Stimulated activated CD8-positive, alpha-beta memory T cell treated with anti-CD3 and anti-CD28 coated beads, Interleukin-4, amount 100 ng/mL, for 24 hours (primary cell): Measurements from ENCODE around the gene RIN1.
"Not testable (repeated sequence)": the region's sequence is repeated elsewhere in the genome, so short reads cannot be mapped to it uniquely, and the experiment has no call there.

Source experiments
- DNase-seq: peaks from one replicate; pipeline ENCODE4 v3.0.0-alpha.2; 2020; ENCODE audit warnings: low read depth

The RIN1 gene

DNA sequence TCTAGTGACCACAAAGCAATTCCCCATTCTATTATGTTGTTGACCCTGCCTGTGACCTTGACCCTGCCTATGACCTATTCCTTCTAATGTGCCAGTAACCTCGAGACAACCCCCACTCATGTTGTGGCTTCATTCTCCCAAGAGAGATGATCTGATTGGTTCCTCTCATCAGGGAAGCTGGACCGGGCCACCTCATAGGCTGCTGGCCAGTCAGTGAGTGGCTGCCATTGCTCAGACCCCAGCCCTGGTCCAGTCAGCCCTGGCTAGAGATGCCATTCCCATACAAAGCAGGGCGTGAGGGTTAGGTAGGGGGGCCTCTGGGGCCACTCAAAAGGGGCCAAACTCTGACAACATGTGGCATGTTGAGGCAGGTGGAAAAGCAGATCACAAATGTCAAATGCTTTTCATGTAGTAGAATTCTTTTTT lies 23.4 kb upstream of the RIN1 start:
- no peak for DNase-seq

DNA sequence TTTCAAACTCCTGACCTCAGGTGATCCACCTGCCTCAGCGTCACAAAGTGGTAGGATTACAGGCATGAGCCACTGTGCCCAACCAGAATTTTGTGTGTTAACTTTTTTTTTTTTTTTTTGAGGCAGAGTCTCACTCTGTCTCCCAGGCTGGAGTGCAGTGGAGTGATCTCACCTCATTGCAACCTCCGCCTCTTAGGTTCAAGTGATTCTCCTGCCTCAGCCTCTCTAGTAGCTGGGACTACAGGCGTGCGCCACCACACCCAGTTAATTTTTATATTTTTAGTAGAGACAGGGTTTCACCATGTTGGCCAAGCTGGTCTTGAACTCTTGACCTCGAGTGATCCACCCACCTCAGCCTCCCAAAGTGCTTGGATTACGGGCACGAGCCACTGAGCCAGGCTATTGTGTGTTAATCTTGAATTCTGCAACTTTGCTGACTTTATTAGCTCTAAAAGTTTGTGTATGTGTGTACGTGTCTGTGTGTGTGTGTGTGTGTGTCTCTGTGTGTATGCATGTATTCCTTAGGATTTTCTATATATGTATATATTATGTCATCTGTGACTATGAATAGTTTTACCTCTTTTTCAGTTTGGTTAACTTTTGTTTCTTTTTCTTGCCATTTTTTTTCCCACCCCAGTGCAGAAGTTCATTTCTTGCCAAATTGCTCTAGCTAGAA lies 14.5 kb upstream of the RIN1 start:
- not testable (repeated sequence) for DNase-seq

GRCh38 chr11:66349084-66349386 lies 12.8 kb upstream of the RIN1 start:
- no peak for DNase-seq

GRCh38 chr11:66347425-66348276 lies 11.4 kb upstream of the RIN1 start, which contains the start of gene B4GAT1:
Gene B4GAT1 (minus strand): TSS chr11:66347629. CDS start chr11:66347545, 84 bp downstream.
- peak; percentile 71 for DNase-seq

GRCh38 chr11:66346476-66347424 lies 10.5 kb upstream of the RIN1 start:
- DNase-seq, result no peak

DNA sequence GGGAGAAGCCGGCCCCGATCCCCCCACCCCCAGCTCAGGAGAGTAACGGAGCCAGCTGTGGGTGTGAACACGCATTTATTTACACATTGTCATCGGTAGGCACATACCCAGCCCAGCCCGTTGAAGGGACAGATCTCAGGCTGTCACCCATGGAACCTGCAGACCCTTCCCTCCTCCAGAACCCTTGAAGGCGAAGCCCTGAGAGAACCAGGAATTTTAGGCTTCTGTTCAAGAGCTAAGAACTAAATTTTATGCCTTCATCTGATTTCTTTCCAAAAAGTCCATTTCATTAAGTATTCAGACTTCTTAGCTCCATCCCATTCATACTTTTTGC lies 9.0 kb upstream of the RIN1 start:
- DNase-seq, result no peak

DNA sequence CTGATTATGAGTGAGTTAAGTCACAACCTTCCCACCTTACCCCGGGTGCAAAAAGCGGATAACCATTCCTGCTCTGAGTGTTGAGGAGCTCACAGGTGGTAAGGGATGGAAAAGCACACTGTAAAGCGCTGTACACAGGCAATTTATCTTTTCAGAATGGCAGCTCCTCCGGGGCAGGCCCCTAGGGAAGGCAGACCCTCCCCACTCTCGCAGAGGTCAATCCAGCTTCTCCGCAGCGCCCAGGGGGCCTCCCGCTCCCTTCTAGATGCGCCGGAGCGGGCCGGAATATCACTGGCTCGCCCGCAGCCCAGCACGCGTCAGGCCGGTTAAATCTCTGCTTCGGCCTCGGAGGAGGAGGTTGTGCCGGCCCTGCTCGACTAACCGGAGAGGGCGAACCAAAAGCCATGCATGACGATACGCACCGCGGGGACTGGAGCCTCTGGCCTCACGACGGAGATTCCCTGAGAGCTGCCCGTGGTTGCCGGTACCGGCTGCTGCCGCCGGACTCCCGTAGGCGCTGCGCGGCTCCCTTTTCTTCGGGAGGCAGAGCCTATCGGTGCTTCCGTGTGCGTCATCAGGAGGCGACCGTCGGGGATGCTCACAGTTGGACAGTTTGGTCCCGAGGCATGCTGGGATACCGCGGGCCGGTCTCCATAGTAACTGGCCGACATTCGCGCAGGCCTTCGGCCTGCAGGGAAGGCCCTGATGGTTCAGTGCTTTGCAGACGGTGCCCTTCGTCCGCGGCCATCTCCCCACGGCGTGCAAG lies 8.5 kb upstream of the RIN1 start, which contains the start of gene BRMS1:
BRMS1 (minus strand) TSS at position 555 of the 766 bp plus-strand sequence. CDS start 2,870 bp downstream, outside the sequence.
- DNase-seq, result peak; percentile 95

GRCh38 chr11:66343176-66343575 lies 6.9 kb upstream of the RIN1 start:
- DNase-seq, result no peak

- DNase-seq, result no peak
Observed at GRCh38 chr11:66341502-66342126, 5.4 kb upstream of the RIN1 start.

DNA sequence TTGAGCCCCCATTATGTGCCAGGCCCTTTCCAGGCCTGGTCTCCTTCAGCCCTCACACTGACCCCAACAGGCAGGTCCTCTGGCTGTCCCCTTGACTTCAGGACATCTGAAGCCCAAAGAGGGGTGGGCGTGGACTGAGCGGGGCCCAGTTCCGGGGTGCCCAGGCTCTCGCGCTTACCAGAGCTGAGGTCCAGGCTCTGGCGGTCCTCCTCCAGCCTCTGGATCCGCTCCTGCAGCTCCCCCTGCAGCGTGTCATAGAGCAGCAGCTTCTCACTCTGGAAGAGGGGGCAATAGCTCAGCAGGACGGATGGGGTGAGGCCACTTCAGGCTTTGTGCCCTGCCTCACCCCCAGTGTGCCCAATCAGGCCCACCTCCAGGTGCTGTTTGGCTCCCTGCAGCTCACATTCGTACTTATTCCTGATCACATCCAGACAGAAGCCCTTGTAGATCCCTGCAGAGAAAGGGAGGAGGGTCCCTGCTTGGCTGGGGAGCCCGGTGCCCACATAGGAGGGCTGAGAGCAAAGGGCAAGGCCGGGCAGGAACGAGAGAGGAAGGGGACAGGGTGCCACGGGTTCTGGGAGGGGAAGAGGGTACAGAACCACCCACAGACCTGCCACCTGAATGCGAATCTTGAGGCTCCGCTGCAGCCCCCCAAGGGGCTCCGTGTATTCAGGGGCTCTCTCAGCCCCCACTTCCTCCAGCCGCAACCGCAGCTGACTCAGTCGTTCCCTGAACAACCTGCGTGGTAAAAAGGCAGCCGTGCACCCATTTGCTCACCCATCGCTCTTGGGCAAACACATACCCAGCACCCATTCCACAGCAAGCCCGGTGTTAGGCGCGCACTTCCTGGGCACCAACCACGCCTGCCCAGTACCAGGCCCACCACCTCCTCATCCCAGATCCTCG lies 4.6 kb upstream of the RIN1 start:
- no peak for DNase-seq

- no peak for DNase-seq
Observed at GRCh38 chr11:66339686-66340483, 3.7 kb upstream of the RIN1 start.

DNA sequence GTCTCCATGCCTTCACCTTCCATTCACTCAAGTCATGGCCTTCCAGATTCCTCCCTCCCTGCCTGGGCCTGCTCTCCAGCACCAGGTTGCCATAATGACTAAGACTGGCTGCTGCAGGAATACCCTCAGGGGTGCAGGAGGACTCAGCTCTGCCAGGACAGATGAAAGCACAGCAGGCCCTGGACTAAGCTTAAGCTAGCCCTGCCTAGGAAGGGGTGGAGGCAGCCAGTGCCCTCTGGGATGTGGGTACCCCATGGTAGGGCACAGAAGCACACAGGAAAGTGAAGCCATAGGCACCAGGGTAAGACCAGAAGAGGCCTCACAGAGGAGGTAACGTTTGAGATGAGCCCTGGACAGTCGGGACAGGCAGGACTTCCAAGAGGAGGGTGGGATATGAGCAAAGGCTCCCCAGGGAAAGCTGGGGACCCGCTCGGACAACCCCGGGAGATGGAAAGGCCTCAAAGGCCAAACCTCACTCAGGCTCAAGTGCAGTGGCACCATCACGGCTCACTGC lies 3.0 kb upstream of the RIN1 start:
- no peak for DNase-seq

GRCh38 chr11:66338276-66339161 lies 2.3 kb upstream of the RIN1 start:
- DNase-seq, result no peak

DNA sequence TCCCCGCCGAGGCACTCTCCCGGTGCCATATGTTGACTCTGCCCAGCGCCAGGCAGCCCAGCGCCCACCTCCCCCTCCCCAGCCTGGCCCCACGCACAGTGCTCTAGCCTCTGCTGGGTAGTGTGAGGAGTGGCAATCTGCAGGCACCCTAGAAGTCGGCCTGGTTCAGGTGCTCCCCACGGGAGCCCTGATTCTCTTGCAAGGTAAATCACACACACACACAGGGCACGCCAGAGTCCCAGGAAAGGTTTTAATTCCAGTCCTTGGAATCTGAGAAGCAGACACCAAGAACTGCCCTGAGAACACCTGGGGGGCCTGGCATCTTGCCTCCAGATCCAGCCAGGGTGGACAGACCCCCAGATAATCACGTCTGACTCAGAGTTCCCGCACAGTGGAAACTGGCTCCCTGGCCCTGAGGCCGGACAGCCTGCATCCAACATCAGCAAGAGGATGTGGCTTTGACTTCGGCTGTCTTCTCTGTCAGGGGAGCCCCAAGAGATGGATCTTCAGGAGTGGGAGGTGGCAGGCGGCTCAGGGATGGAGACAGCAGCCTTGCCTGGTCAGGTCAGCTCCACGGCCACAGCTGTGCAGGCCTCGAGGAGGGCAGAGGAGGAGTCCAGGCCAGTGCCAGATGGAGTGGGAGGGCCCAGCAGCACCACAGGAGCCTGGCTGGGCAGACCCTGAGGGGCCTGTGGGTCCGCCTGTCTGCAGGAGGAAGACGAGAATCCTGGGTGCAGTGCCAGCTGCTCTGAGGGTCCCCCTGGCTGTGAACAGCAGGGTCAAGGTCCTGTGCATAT lies 1.1 kb upstream of the RIN1 start:
- DNase-seq, result no peak

- DNase-seq, result no peak
Observed at GRCh38 chr11:66335531-66336233, 552 bp downstream of the RIN1 start.
